GM18499 (cell line): ENCODE results near the gene FA2H.

Experiments
- ATAC-seq: cut with Tn5 transposase; IDR thresholded peaks from one replicate; pipeline ENCODE4 v1.9.1; 2021; ENCODE audit warnings: moderate number of reproducible peaks; ENCODE audit not compliant: insufficient read depth, unreplicated experiment

The FA2H gene

GRCh38 chr16:74747716-74748615 lies 26.7 kb downstream of the FA2H start:
- ATAC-seq = no peak

DNA sequence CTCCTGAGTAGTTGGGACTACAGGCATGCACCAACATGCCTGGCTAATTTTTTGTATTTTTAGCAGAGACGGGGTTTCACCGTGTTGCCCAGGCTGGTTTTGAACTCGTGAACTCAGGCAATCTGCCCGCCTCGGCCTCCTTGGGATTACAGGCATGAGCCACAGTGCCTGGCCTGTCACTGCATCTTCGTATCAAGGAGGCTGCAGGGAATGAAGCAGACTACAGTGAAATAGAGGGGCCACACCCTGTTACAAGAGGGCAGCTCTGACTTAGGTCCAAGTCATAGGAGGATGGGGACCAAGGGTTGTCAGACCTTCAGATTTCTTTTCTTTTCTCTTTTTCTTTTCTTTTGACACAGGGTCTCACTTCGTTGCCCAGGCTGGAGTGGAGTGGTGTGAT lies 28.7 kb downstream of the FA2H start:
- no peak for ATAC-seq

- ATAC-seq = no peak
Measured at GRCh38 chr16:74745109-74745615, 29.5 kb downstream of the FA2H start.

DNA sequence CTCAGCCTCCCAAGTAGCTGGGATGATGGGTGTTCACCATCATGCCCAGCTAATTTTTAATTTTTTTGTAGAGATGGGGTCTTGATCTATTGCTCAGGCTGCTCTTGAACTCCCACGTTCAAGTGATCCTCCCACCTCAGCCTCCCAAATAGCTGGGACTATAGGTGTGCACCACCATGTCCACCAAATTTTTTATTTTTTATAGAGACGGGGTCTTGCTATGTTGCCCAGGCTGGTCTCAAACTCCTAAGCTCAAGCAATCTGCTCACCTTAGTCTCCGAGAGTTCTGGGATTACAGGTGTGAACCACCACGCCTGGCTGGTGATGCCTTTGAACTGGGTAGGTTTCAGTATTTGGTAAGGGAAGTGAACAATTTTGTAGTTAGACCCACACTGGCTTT lies 30.1 kb downstream of the FA2H start:
- ATAC-seq = no peak

- ATAC-seq = no peak
Measured at GRCh38 chr16:74743668-74744299, 30.8 kb downstream of the FA2H start.

DNA sequence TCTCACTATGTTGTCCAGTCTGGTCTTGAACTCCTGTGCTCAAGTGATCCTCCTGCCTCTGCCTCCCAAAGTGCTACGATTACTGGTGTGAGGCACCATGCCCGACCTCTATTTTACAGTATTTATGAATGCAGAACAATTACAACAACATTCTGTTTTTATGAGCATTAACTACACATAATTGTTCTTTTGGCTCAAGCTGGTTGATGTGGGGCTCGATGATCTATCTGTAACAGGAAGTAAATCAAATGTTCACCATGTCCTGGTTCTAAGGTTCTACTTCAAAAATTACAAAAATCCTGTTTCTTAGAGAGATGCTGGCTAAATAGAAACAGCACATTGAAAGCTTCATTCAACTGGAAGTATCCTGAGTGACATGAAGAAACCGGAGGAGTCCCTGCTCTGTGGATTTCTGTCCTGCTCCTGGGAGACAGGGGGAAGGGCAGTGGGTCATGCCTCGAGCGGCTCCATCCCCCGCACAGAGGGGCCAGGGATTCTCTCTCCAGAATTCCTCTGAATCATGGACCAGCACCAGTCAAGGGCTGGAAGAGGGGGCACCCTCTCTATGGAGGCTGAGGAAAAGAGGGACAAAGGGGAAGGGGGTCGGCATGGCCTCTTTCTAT lies 31.5 kb downstream of the FA2H start:
- no peak for ATAC-seq

GRCh38 chr16:74742051-74742481 lies 32.6 kb downstream of the FA2H start:
- no peak for ATAC-seq

- no peak for ATAC-seq
Measured at GRCh38 chr16:74740795-74741304, 33.8 kb downstream of the FA2H start.

DNA sequence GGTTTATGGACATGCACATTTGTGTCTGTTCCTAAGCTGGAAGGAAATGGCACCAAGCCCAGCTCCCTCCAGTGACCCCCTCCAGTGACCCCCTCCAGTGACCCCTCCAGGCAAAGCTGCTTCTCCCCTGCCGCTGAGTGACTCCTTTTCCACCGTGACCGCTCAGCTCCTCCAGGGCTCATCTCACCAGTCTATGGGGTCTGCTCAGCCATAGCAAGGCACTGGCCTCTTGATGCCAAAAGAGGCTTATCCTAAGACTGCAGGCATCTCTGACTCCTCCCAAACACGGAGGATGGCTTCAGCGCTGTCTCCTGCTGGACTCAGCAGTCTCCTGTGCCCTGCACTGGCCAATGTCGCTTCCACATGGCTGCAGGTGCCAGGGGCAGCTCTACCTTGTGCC lies 35.3 kb downstream of the FA2H start:
- no peak for ATAC-seq

GRCh38 chr16:74738816-74739215 lies 35.8 kb downstream of the FA2H start:
- ATAC-seq = no peak

GRCh38 chr16:74738113-74738541 lies 36.5 kb downstream of the FA2H start:
- no peak for ATAC-seq

DNA sequence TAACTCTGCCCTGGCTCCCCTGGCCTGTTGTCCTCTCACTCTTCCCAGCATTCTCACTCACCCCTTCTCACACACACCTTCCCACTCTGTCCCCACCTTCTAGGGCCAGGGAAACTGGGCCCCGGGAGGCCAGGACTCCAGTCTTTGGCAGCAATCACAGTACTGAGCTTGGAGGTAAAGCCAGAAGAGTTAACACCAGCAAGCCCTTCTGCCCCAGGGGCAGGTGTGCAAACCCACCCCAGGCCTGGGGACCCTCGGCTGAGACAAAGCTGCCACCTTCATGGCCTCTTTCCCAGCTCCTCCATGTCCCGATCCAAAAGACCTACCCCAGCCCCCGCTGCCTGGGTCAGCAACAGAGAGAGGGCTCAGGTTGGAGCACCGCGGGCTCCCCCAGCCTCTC lies 37.1 kb downstream of the FA2H start:
- ATAC-seq = no peak

DNA sequence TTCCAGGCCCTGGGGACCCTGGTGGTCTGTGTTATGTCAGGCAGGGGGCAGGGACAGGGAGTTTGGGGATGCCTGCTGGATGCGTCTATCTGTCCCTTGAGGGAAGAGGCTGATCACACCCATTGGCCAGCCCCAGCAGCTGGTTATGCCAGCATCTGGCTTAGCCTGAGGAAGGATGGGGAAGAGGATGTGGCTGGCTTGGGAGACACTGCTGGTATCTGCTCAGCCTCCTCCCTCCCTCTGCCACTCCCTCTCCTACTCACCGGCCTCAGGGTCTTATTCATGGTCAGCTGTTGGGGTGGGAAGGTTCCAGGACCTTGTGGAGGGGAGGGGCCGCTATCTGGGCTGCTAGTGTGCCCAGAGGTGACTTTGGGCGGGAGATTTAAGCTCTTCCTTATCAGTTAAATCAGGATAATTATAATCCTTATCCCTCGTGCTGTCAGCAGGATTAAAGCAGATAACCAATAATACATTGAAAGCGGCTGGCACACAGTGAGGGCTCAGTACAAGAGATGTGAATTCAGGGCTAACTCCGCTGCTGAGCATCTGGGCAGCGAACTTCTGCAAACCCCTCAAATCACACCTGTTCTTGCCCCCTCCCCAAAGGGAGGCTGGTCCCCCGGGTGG lies 38.0 kb downstream of the FA2H start:
- no peak for ATAC-seq

DNA sequence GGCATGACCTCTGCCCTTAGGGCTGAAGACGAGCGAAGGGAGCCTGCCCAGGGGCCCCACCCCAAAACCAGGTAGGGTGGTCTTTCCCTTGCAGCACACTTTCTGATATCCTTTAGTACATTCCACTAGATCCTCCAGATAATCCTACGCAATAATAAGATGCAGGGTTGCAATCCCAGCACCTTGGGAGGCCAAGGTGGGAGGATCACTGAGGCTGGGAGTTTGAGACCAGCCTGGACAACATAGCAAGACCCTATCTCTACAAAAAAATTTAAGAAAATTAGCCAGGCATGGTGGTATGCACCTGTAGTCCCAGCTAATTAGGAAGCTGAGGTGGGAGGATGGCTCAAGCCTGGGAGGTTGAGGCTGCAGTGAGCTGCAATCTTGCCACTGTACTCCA lies 39.1 kb downstream of the FA2H start:
- no peak for ATAC-seq

- no peak for ATAC-seq
Measured at GRCh38 chr16:74735162-74735452, 39.5 kb downstream of the FA2H start.

DNA sequence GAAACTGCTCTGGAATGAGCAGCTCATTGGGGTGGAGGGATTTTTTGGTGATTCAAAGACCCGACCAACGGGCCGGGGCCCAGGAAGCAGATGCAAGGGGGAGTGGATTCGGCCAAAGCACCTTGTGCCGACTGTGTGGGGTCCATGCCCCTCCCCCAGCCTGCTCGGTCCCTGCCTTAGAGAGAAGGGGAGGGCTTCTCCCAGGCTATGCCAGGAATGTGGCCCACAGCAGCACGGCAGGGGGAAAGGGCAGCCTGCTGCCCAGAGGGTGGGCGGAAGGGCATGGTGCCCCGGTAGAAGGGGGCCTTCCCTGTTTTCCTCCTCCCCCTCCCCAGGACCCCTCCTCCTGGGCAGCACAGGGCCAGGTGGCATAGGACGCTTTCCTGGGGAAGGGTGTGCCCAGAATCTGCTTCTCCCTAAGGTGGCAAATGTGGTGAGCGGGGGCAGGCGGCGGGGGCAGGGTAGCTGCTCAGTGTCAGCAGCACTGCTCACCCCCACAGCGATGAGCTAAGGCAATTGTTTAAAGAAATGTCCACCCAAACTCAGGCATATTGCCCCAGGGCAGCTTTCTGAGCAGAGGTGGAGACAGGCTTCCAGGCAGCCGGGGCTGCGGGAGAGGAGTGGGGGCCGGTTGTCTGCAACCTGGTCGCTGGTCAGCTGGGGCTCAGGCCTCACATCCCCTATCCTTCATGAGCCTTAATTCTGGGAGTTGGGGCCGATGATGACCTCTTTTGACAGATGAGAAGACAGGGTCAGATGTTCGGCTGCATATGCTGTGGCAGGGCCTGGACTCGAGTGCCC lies 40.1 kb downstream of the FA2H start:
- no peak for ATAC-seq

DNA sequence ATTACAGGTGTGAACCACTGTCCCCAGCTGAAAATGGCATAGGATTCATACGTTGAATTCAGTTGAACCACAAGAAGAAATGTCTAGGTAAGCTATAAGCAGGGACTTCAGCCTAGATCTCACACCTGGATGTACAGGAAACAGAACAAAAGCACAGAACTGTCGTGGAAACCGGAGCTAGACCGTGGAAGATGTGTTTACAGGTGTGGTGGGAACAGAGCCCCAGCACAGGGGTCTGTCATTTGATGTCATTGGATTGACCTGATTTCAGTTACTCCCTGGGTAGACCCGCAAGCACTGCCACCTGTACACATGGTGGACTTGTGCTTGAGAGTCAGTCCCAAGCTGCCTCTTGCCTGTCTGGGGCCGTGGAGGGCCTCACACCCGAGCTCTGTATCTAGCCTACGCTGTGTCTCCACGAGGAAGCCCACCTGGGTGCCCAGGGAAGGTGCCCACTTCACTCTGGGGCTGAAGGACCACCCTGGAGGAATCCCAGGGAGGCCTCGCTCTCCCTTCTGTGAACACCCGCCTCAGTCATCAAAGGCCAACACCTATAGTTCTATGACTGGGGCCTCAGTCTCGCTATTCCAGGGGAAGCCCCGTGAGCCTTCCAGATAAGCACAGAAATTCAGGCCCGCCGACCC lies 41.8 kb downstream of the FA2H start:
- ATAC-seq = no peak

- ATAC-seq = no peak
Measured at GRCh38 chr16:74731853-74732477, 42.7 kb downstream of the FA2H start.
